Neural crest cell (in vitro differentiated cells): ENCODE data around the gene ACAT2. TPM values are rescaled to one million over a fixed set of nuclear protein-coding genes. Genes with fewer than 3 reads are reported as not detected.

Source experiments
- DNase-seq: peaks from one replicate; pipeline ENCODE4 v3.0.0; 2021; ENCODE audit warnings: low read depth, mixed read lengths, low spot score
- H3K27ac Mint-ChIP-seq: one replicate; pipeline ENCODE4 v1.8.0; 2021; ENCODE audit warnings: mild to moderate bottlenecking, mixed read lengths; ENCODE audit not compliant: unreplicated experiment
- H3K27me3 Mint-ChIP-seq: 2 replicates; pipeline ENCODE4 v1.8.0; 2021; ENCODE audit warnings: low read depth, mild to moderate bottlenecking, mixed read lengths
- H3K36me3 Mint-ChIP-seq: 2 replicates; pipeline ENCODE4 v1.8.0; 2021; ENCODE audit warnings: low read depth, mild to moderate bottlenecking, mixed read lengths
- H3K4me1 Mint-ChIP-seq: 2 replicates; pipeline ENCODE4 v1.8.0; 2021; ENCODE audit warnings: mixed read lengths
- H3K4me3 Mint-ChIP-seq: one replicate; pipeline ENCODE4 v1.8.0; 2021; ENCODE audit warnings: mild to moderate bottlenecking, mixed read lengths
- H3K9me3 Mint-ChIP-seq: 2 replicates; pipeline ENCODE4 v1.8.0; 2021; ENCODE audit warnings: mixed read lengths
- CTCF ChIP-seq: fragments of 200-600 bp; sonication (generic); conservative IDR thresholded peaks from 2 replicates; pipeline ENCODE4 v1.5.0; 2021; ENCODE audit warnings: antibody characterized with exemption, mild to moderate bottlenecking
- total RNA-seq: library from RNA; stranded (reverse); gene quantifications from 2 replicates; pipeline ENCODE4 v1.2.1, GENCODE V29; 2021

The ACAT2 gene
- total RNA-seq, 1 donor from 2014 or later, result 443 TPM

GRCh38 chr6:159751448-159751847 lies 10.4 kb upstream of the ACAT2 start:
- Mint-ChIP-seq H3K27me3 (no peaks in the 10 kb centered on the region), H3K4me3 (no peak overlapping the region), H3K27ac (no peak overlapping the region), H3K4me1 (no peaks in the 10 kb centered on the region), H3K9me3 (no peaks in the 10 kb centered on the region), H3K36me3 (peaks cover 23% of the 10 kb centered on the region)
- no peak for DNase-seq
- no peak for TF ChIP-seq CTCF

GRCh38 chr6:159753081-159753872 lies 8.6 kb upstream of the ACAT2 start:
- no peak for DNase-seq
- H3K9me3 Mint-ChIP-seq, result no peaks in the 10 kb centered on the region
- no peak overlapping the region for H3K4me3 Mint-ChIP-seq
- TF ChIP-seq CTCF, result no peak
- H3K27me3 Mint-ChIP-seq, result no peaks in the 10 kb centered on the region
- H3K4me1 Mint-ChIP-seq, result no peaks in the 10 kb centered on the region
- no peak overlapping the region for H3K27ac Mint-ChIP-seq
- H3K36me3 Mint-ChIP-seq, result peaks cover 26% of the 10 kb centered on the region

- no peaks in the 10 kb centered on the region for H3K27me3 Mint-ChIP-seq
- H3K9me3 Mint-ChIP-seq, result no peaks in the 10 kb centered on the region
- no peak overlapping the region for H3K4me3 Mint-ChIP-seq
- TF ChIP-seq CTCF, result no peak
- peaks cover 28% of the 10 kb centered on the region for H3K36me3 Mint-ChIP-seq
- no peaks in the 10 kb centered on the region for H3K4me1 Mint-ChIP-seq
- DNase-seq, result no peak
- no peak overlapping the region for H3K27ac Mint-ChIP-seq
Observed at GRCh38 chr6:159754401-159754800, 7.4 kb upstream of the ACAT2 start.

GRCh38 chr6:159754959-159755914 lies 6.6 kb upstream of the ACAT2 start:
- Mint-ChIP-seq H3K27me3 (no peaks in the 10 kb centered on the region), H3K4me3 (peak overlapping the region; percentile 42), H3K27ac (no peak overlapping the region), H3K4me1 (peaks cover 6% of the 10 kb centered on the region), H3K36me3 (peaks cover 28% of the 10 kb centered on the region), H3K9me3 (no peaks in the 10 kb centered on the region)
- DNase-seq, result no peak
- TF ChIP-seq CTCF, result no peak

- H3K27ac Mint-ChIP-seq, result no peak overlapping the region
- H3K9me3 Mint-ChIP-seq, result no peaks in the 10 kb centered on the region
- no peak for DNase-seq
- H3K36me3 Mint-ChIP-seq, result peaks cover 31% of the 10 kb centered on the region
- no peak for TF ChIP-seq CTCF
- peaks cover 6% of the 10 kb centered on the region for H3K27me3 Mint-ChIP-seq
- peak overlapping the region; percentile 57 for H3K4me3 Mint-ChIP-seq
- peaks cover 18% of the 10 kb centered on the region for H3K4me1 Mint-ChIP-seq
Observed at GRCh38 chr6:159756508-159756907, 5.3 kb upstream of the ACAT2 start.
